Measurements from ENCODE around the gene MICAL2.

Gene MICAL2

GRCh38 chr11:12098601-12099000, 11.8 kb upstream of the MICAL2 start:
- DNase-seq, result no peak

- DNase-seq, result no peak
Measured at GRCh38 chr11:12099132-12099873, 11.1 kb upstream of the MICAL2 start.

- DNase-seq, result no peak
Measured at GRCh38 chr11:12100429-12100828, 10.0 kb upstream of the MICAL2 start.

- DNase-seq, result no peak
Measured at GRCh38 chr11:12100841-12101242, 9.5 kb upstream of the MICAL2 start.

- no peak for DNase-seq
Measured at GRCh38 chr11:12101318-12101717, 9.1 kb upstream of the MICAL2 start.

GRCh38 chr11:12102588-12103410, 7.6 kb upstream of the MICAL2 start:
- DNase-seq, result no peak

- DNase-seq, result no peak
Measured at GRCh38 chr11:12103411-12104225, 6.8 kb upstream of the MICAL2 start.

GRCh38 chr11:12105471-12105870, 4.9 kb upstream of the MICAL2 start:
- no peak for DNase-seq

- DNase-seq, result no peak
Measured at GRCh38 chr11:12106101-12106500, 4.3 kb upstream of the MICAL2 start.

GRCh38 chr11:12106501-12106900, 3.9 kb upstream of the MICAL2 start:
- no peak for DNase-seq

GRCh38 chr11:12108875-12109453, 1.4 kb upstream of the MICAL2 start:
- DNase-seq, result no peak

GRCh38 chr11:12109591-12110196, 696 bp upstream of the MICAL2 start:
- no peak for DNase-seq

GRCh38 chr11:12110714-12111548, 541 bp downstream of the MICAL2 start:
- no peak for DNase-seq

GRCh38 chr11:12111549-12112520, 1.4 kb downstream of the MICAL2 start:
- DNase-seq, result no peak

- no peak for DNase-seq
Measured at GRCh38 chr11:12112750-12113149, 2.4 kb downstream of the MICAL2 start.

- no peak for DNase-seq
Measured at GRCh38 chr11:12113294-12113693, 2.9 kb downstream of the MICAL2 start.

- DNase-seq, result no peak
Measured at GRCh38 chr11:12114193-12115033, 4.0 kb downstream of the MICAL2 start.

GRCh38 chr11:12116425-12117032, 6.1 kb downstream of the MICAL2 start:
- no peak for DNase-seq

- DNase-seq, result no peak
Measured at GRCh38 chr11:12117200-12117599, 6.8 kb downstream of the MICAL2 start.

Data from bone marrow (tissue), 2 donors.